HG03442 (cell line): ENCODE results near the gene USP1.
A peak's percentile ranks its signal among the peaks of the same experiment; 100 is the strongest.

Experiments used
- ATAC-seq: cut with Tn5 transposase; IDR thresholded peaks from one replicate; pipeline ENCODE4 v1.9.1; 2021; ENCODE audit warnings: mild to moderate bottlenecking, moderate library complexity; ENCODE audit not compliant: unreplicated experiment

Gene USP1

DNA sequence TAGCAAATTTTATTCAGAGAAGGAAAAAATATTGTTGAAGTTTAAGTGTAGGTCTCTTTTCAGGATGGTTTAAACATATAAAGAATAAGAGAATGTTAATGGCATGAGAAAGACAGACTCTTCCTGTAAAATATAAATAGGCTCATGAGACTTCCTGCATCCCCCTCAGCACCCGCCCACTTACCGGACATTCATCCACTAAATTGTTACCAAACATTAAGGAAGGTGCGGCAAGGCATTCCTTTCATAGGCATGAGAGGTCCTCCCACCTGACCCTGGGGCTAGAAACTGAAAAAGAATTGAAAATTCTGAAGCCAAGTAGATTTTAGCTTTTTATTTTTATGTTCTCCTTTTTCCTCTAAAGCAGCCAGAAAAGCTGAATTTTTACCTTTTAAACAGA lies 10.6 kb upstream of the USP1 start:
- no peak for ATAC-seq

GRCh38 chr1:62426794-62427193 lies 10.1 kb upstream of the USP1 start:
- no peak for ATAC-seq

- no peak for ATAC-seq
Measured at GRCh38 chr1:62428351-62428750, 8.5 kb upstream of the USP1 start.

- ATAC-seq = no peak
Measured at GRCh38 chr1:62429581-62429980, 7.3 kb upstream of the USP1 start.

- no peak for ATAC-seq
Measured at GRCh38 chr1:62433861-62434617, 2.8 kb upstream of the USP1 start.

DNA sequence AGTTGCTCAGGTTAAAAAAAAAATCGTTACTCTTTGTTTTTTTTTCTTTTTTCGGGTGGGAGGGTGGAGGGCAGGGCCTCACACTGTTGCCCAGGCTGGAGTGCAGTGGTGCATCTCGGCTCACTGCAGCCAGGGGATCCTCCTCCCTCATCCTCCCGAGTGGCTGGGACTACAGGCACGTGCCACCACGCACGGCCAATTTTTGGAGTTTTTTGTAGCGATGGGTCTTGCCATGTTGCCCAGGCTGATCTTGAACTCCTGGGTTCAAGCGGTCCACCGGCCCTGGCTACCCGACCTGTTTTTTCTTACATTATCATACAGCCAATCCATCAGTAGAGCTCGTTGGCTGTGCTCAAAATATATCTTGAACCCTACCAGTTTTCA lies 2.2 kb upstream of the USP1 start:
- ATAC-seq = no peak

- ATAC-seq = no peak
Measured at GRCh38 chr1:62435231-62436038, 1.4 kb upstream of the USP1 start.

DNA sequence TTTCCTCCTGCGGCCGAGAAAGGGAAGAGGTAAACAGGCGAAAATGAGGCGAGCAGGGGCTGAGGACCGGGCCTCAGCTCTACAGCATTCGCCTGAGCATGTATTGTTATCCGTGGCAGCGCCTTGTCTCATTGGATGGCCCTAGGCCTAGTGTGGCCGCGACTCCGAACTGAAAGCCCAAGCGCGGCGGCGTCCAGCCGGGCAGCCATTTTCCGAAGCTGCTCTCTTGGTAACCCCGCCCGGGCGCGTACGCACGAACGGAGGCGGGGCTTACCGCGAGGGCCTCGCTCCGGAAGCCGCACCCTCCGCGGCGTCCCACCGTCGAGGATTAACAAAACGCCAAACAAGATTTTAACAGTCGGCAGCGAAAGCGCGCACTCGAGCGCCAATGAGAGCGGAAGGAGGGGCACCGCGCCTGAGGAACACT lies 797 bp upstream of the USP1 start:
- ATAC-seq = no peak

GRCh38 chr1:62437273-62437940 lies 558 bp downstream of the USP1 start:
- ATAC-seq = peak; percentile 0

DNA sequence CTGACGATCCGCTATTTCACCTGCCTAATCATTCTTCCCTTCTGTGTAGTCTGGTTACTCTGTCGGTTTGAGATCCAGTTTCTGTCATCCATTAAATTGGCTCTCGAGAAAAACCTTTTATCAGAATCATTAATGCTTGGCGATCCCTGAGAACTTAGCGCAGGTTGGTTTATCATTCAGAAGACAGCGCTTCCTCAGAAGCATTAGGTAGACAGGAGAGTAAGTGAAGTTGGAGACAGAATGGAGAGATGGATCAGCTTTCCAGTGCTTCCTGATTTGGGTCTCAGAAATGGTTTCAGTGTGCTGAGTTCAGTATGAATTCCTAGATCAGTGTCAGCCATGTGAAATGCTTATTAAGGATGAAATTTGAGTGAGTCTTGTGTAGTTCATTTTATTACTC lies 1.3 kb downstream of the USP1 start:
- ATAC-seq = no peak

DNA sequence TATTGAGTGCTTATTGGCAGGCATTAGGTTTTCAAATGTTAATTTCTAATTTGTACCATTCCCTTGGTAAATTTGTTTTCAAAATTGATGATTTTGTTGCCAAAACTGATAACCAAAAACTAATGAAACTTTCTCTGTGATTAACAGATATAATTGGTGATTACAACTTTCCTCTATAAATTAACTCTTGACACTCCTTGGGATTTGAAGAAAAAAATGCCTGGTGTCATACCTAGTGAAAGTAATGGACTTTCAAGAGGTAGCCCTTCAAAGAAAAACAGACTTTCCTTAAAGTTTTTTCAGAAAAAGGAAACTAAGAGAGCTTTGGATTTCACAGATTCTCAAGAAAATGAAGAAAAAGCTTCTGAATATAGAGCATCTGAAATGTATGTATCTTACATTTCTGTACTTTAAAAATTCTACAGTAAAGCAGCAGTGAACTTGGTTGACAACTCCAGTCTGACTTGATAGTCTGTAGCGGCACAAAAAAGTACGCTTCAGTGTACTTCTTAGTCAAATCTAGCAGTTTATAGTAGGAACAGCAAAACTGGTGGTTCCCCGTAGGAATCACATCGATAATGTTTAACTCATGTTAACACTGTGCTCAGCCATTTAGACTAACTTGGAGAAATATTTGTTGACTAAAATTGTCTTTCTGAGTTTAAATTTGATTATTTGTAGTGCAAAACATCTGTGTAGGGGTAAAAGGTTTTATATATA lies 3.0 kb downstream of the USP1 start:
- ATAC-seq = peak; percentile 25

GRCh38 chr1:62444701-62445100 lies 7.9 kb downstream of the USP1 start:
- no peak for ATAC-seq

GRCh38 chr1:62448221-62448933 lies 11.5 kb downstream of the USP1 start:
- ATAC-seq = no peak

GRCh38 chr1:62450301-62450700 lies 13.5 kb downstream of the USP1 start:
- ATAC-seq = no peak

DNA sequence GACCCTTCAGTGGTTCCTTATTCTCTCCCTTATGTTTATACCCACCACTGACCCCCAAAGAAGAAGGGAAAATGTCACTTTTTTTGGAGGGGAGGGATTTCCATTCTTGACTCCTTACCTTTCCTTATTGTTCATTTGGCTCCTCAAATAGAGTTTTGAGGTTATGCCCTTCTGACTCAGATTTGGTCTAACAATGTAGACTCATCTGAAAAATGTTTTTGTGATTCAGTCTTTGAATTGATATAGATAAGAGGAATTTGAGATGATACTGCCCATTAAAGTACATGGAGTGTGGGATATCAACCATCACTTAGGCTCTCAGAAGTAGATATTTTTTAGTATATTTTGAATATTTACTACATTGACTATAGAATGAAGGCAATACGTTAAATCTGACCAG lies 16.1 kb downstream of the USP1 start:
- ATAC-seq = no peak

DNA sequence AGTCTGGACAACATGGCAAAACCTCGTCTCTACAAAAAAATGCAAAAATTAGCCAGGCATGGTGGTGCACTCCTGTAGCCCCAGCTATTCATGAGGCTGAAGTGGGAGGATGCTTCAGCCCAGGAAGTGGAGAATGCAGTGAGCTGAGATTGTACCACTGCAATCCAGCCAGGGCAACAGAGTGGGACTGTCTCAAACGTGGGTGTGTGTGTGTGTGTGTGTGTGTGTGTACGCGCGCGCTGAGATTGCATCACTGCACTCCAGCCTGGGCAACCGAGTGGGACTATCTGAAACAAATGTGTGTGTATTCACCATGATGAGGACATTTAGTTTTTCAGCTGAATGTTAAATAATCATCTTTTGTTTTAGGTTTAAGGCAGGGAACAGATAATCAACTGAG lies 21.1 kb downstream of the USP1 start:
- ATAC-seq = no peak

DNA sequence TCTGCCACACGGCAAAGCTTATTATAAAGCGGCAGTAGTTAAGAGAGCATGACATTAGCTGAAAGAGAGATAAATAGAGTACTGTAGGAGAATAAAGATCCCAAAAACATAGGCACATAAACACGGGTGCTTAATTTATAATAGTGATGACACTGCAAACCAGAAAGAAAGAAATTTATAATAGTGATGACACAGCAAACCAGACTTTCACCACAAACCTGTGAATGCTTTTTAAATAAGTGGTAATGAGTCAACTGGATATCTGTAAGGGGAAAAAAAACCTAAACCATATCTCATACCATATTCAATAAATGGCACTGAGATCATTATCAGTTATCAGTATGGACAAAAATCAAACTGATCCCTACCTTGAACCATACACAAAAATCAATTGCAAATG lies 25.5 kb downstream of the USP1 start:
- ATAC-seq = no peak

DNA sequence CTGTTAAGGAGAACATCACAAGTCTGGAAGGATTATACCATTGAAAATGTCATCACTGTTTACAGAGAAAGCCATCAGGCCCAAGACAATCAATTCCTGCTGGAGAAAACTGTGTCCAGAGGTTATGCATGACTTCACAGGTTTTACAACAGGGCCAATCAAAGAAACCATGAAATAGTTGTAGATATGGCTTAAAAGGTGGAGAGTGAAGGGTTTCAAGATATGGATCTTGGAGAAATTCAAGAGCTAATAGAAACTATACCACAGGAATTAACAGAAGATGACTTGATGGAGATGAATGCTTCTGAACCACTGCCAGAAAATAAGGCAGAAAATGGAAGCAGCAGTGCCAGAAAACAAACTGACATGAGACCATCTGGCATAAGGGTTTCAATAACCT lies 30.2 kb downstream of the USP1 start:
- no peak for ATAC-seq

GRCh38 chr1:62476525-62477219 lies 39.8 kb downstream of the USP1 start:
- no peak for ATAC-seq

DNA sequence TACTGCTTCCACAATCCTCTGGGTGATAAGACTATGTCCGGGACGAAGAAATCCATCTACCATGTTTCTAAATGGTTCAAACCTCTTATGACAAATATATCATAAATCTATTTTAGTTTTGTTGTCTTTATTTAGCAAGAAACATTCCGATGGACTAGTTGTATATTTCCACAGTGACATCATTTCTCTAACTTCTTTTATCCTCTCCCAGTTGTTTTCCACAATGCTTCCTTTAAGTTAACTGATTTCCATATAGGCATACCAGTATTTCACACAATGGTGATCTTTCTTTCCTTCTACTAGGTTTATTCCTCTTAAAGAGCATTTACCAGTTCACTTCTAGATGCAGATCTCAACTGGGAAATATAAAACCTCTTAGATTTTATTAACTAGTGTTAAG lies 44.8 kb downstream of the USP1 start:
- no peak for ATAC-seq
